HPDE6-E6E7 (cell line): ENCODE results near the gene SIGLEC9.

Experiments used
- DNase-seq: peaks from one replicate; pipeline ENCODE4 v3.0.0; 2011; ENCODE audit warnings: missing footprints; ENCODE audit errors: extremely low spot score

SIGLEC9 gene

DNA sequence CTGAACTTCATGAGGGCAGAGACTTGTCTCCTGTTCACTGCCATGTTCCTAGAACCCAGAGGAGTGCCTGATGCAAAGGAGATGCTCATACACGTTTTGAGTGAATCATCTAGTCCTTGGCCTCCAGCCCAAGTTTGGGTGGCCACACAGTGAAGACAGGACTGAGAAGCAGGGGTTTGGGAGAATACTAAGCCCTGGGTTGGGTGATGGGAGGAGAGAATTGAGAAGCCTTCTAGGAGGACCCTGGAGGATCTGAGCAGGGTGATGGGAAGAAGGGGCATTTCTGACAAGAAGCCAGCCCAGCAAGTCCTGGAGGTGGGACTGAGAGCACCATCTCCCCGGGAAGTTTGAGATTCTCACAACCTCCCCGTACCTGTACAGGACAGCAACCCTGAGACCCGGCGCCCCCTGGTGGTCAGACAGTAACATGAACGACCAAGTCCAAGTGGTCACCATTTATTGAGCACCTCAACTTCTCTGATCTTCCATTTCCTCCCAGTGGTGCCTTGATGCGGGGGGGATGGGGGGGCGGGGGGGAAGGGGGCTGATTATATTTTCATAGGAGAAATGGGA, 27.5 kb upstream of the SIGLEC9 start:
- peak; percentile 73 for DNase-seq

- no peak for DNase-seq
These were observed 26.9 kb upstream of the SIGLEC9 start for GRCh38 chr19:51097796-51098195.

GRCh38 chr19:51098365-51099046, 26.2 kb upstream of the SIGLEC9 start:
- DNase-seq, result no peak

DNA sequence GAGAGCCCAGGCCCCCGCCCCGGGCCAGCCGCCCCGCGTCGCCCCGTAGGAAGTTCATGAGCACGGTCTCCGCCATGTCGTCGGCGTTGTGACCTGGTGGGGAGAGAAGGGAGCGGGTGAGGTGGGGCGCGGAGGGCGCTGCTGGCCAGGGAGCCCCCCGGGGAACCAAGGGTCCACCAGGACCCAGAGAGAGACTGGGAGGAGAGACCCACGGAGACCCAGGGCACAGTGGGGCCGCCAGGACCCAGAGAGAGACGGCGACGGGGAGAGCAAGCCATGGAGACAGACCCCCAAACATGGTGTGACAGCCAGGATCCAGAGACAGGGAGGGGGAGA, 25.7 kb upstream of the SIGLEC9 start:
- DNase-seq, result no peak

DNA sequence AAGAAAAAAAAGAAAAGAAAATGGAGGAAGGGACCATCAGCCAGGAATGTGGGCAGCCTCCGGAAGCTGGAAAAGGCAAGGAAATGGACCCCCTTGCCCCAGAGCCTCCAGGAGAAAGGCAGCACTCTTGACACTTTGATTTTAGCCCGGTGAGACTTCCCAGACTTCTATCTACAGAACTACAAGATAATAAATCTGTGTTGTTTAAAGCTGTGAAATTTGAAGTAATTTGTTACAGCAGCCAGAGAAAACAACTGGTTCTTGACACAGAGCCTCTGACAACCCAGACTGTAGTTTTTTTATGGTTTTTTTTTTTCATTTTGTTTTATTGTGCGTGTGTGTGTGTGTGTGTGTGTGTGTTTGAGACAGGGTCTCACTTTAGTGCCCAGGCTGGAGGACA, 24.1 kb upstream of the SIGLEC9 start:
- DNase-seq, result no peak

DNA sequence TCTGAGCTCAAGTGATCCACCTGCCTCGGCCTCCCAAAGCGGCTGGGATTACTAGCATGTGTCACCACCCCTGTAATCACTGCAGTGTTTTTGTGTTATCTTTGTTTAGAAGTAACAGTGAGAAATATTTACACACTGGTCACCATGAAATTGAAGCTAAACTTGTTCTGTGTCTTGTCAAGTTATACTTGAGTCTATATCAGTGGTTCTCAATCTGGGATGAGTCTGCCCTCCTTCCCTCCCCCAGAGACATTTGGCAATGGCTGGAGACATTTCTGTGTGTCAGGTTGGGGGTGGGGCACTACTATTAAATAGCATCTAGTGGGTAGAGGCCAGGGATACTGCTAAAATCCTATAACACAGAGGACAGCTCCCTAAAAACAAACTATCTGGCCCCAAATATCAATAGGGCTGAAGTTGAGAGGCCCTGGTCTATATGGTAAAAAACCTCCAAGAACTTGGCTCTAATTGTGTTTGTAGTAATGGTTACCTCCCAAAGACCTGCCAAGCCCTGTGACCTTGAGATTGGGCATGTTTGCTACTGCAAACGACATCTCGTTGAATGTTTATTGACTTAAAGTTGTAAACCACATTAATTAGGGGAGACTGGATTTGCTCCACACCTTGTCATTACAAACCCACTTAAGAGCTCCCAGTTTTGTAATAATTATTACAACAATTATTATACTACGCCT, 23.4 kb upstream of the SIGLEC9 start:
- no peak for DNase-seq

- no peak for DNase-seq
These were observed 21.7 kb upstream of the SIGLEC9 start for GRCh38 chr19:51102991-51103390.

DNA sequence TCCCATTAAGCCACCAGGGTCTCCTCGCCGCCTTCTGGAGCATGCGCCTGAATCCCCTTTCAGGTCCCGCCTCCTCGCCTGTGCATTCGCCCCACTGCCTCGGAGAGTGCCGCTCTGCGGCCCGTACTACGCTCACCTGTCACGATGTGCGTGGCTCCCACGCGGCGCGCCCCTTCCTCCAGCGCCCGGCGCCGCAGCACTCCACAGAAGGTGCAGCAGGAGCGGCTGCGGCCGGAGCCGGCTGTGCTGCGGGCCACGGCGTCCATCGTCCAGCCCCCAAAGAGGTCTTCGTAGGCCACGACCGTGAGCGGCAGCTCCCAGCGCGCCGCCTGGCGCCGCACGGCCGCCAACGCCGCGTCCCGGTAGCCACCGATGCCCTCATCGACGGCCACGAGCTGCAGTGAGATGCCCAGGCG, 20.8 kb upstream of the SIGLEC9 start:
- DNase-seq, result no peak

DNA sequence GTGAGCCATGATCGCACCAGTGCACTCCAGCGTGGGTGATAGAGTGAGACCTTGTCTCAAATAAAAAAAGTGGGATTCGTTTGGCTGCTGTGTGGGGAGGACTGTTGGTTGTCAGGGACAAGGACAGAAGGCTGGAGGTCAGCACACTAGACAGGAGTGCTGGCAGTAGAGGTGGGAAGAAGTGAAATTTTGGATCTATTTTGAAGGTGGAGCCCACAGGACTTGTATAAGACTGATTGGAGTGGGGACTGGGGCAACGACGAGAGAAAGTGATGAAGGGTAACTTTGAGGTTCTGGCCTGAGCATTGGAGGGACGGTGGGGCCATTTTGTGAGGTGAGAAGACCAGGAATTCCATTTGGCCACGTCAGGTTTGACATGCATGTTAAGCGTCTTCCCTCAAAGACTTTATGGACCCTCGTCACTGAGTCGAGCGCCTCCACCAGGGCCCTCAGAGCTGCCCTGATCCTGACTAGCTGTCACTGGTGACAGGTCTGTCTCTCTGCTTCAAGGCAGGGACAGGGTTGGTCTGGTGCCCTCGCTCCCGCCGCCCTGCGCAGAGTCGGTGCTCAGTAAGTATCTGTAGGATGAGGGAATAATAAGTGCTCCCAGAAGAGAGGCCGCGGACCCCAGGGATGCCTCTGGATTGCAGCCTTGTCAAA, 17.2 kb upstream of the SIGLEC9 start:
- DNase-seq, result no peak

- DNase-seq, result peak; percentile 98
These were observed 16.5 kb upstream of the SIGLEC9 start, which contains the start of gene CTU1 for GRCh38 chr19:51108066-51108804. Gene CTU1, minus strand, starts transcription at chr19:51108409. Its CDS starts 3,840 bp downstream, at chr19:51104569.

- DNase-seq, result no peak
These were observed 15.9 kb upstream of the SIGLEC9 start for GRCh38 chr19:51108805-51109146.

GRCh38 chr19:51110666-51110971, 14.1 kb upstream of the SIGLEC9 start:
- DNase-seq, result no peak

DNA sequence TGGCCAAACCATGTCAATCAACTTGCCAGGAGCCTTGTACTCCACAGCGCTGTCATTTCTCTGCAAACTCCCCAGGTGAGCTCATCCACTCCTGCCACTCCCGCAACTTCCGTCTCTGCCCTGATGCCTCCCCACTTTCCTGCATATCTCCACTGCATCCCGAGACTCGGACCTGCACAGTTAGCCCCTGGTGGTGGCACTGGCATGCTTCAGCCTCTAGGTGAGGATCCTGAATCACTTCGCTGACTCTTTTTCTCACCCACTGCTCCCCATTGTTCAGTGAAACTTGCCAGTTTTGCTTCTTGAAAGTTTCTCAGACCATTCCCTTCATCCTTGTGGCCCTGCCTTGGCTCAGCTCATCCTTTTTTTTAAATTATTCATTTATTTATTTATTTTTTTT, 13.1 kb upstream of the SIGLEC9 start:
- DNase-seq, result no peak

DNA sequence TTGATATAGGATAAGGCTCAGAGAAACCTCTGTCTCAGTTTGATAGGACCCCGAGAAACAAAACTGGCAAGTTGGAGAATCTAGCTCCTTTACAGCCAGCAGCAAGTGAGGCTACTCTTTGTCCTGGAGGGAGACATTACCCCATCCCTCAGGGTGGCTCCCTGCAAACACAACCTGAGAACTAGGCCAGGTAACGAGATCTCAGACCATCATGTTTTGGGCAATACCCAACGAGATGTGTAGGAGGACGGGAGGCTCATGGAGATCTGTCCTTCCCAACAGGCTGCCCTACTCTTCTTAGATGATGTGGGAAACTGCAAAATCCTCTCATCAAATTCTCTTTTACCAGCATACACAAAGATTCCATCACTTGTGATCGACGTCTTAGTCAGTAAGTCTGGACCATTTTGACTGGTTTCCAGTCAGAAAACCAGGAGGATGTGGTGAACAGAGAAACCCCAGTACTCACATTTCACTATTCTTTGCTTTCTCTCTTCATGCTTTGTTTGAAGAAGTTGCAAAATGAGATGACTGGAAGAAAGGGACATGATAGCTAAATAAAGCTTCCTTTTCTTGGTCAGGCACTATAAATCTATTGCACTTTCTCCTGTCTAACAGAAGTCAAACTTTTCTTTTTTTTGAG, 10.5 kb upstream of the SIGLEC9 start:
- DNase-seq, result no peak

GRCh38 chr19:51116736-51117286, 7.9 kb upstream of the SIGLEC9 start:
- no peak for DNase-seq

GRCh38 chr19:51119101-51119500, 5.6 kb upstream of the SIGLEC9 start:
- DNase-seq, result no peak

- no peak for DNase-seq
These were observed 5.1 kb upstream of the SIGLEC9 start for GRCh38 chr19:51119611-51120010.

GRCh38 chr19:51120160-51120559, 4.5 kb upstream of the SIGLEC9 start:
- no peak for DNase-seq

DNA sequence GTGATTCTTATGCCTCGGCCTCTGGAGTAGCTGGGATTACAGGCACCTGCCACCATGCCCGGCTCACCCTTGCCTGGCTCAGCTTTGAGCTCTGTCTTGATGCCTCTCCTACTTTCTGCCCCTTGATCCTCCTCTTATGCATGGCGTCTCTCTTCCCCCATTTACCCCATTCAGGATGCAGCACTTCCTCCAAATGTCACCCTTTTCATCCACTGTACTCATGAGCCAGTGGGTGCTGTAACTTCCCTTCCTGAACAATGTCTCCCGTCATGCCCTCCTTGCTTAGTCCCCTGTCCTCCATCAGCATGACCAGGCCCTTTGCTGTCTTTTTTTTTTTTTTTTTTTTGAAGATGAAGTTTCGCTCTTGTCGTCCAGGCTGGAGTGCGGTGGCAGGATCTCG, 3.4 kb upstream of the SIGLEC9 start:
- no peak for DNase-seq

GRCh38 chr19:51122112-51122981, 2.4 kb upstream of the SIGLEC9 start:
- DNase-seq, result no peak
